ENCODE measurements around the gene MECP2.

Gene MECP2

GRCh38 chrX:154039577-154039976 lies 57.9 kb downstream of the MECP2 start:
- no peak overlapping the region for H3K27ac ChIP-seq
- TF ChIP-seq, protein P1, sequence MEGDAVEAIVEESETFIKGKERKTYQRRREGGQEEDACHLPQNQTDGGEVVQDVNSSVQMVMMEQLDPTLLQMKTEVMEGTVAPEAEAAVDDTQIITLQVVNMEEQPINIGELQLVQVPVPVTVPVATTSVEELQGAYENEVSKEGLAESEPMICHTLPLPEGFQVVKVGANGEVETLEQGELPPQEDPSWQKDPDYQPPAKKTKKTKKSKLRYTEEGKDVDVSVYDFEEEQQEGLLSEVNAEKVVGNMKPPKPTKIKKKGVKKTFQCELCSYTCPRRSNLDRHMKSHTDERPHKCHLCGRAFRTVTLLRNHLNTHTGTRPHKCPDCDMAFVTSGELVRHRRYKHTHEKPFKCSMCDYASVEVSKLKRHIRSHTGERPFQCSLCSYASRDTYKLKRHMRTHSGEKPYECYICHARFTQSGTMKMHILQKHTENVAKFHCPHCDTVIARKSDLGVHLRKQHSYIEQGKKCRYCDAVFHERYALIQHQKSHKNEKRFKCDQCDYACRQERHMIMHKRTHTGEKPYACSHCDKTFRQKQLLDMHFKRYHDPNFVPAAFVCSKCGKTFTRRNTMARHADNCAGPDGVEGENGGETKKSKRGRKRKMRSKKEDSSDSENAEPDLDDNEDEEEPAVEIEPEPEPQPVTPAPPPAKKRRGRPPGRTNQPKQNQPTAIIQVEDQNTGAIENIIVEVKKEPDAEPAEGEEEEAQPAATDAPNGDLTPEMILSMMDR (IDR thresholded peaks at IDR 0.05): no peak
- no peak for TF ChIP-seq ZFX (IDR thresholded peaks at IDR 0.05; ENCODE audit: borderline replicate concordance)

DNA sequence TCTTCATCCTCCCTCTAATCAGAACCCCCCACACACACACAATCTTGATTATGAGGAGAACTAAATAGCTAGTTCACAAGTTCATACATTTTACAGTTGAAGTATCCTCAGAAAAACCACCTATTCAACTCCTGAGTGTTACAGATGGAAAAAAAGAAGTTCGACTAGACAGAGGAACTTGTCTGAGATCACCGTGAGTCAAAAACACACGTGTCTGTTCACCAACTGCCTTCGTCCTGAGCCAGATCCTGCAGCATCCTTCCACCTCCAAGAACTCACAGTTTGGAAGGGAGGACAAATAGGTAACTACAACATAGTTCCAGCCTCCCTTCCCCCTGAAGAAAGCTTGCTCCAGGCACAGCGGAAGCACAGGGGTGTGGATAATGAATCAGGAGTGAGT lies 58.9 kb downstream of the MECP2 start:
- no peak for TF ChIP-seq ZFX (IDR thresholded peaks at IDR 0.05; ENCODE audit: borderline replicate concordance)
- TF ChIP-seq, protein P1 (IDR thresholded peaks at IDR 0.05): no peak
- H3K27ac ChIP-seq: no peak overlapping the region

DNA sequence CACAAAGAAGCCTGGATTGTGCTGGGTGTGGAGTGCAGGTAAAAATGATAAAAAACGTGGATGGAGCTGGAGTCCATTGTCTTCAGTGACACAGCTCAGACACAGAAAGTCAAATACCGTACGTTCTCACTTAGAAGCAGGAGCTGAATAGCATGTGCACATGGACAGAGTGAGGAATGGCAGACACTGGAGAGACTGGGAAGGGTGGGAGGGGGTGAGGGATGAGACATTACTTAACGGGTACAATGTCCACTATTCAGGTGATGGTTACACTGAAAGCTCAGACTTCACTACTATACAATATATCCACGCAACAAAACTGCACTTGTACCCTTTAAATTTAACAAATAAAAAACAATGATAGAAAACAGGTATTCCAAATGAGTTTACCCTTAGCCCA lies 59.8 kb downstream of the MECP2 start:
- no peak for TF ChIP-seq ZFX (IDR thresholded peaks at IDR 0.05; ENCODE audit: borderline replicate concordance)
- TF ChIP-seq, protein P1 (IDR thresholded peaks at IDR 0.05): no peak
- H3K27ac ChIP-seq: no peak overlapping the region

DNA sequence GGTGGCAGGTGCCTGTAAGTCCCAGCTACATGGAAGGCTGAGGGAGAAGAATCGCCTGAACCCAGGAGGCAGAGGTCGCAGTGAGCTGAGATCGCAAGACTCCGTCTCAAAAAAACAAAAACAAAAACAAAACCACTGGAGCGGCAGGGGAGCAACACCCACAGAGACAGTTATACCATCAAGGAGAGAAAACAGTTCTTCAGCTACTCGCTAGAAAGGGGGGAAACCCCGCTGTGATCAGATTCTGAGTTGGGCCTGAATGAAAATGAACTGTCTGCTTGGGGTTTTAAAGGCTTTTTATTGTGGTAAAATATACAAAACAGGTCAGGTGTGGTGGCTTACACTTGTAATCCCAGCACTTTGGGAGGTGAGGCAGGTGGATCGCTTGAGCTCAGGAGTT lies 61.0 kb downstream of the MECP2 start:
- H3K27ac ChIP-seq: no peak overlapping the region
- TF ChIP-seq, protein P1 (IDR thresholded peaks at IDR 0.05): no peak
- no peak for TF ChIP-seq ZFX (IDR thresholded peaks at IDR 0.05; ENCODE audit: borderline replicate concordance)

GRCh38 chrX:154033848-154034247 lies 63.7 kb downstream of the MECP2 start:
- TF ChIP-seq, protein P1 (IDR thresholded peaks at IDR 0.05): no peak
- H3K27ac ChIP-seq: no peak overlapping the region

DNA sequence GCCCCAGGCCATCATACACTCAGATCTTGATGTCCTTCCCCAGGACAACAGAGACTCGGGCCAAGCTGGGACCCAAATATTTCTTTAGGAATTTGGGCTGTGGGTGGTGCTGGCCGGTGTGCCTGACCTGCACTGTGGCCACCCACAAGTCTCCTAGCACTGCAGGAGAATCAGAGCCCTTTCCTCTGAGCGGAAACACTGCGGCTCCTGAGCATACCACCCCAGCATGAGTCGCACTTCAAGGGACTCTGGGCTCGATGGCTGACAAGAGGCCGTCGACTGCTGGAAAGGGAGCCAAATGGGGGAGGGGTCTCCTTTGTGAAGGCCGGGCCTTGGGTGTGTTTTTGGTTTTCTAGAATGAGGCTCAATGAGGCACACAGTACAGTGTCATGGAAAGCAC lies 64.9 kb downstream of the MECP2 start:
- H3K27ac ChIP-seq: no peak overlapping the region
- TF ChIP-seq, protein P1 (IDR thresholded peaks at IDR 0.05): no peak
- no peak for TF ChIP-seq ZFX (IDR thresholded peaks at IDR 0.05; ENCODE audit: borderline replicate concordance)

- no peak overlapping the region for H3K27ac ChIP-seq
- TF ChIP-seq, protein P1 (IDR thresholded peaks at IDR 0.05): no peak
- no peak for TF ChIP-seq ZFX (IDR thresholded peaks at IDR 0.05; ENCODE audit: borderline replicate concordance)
Observed at GRCh38 chrX:154032160-154032559, 65.4 kb downstream of the MECP2 start.

Measured in 22Rv1 (cell line).